HepG2 (cell line): ENCODE measurements around the gene RUNDC1. TPM values are rescaled to one million over a fixed set of nuclear protein-coding genes. Genes with fewer than 3 reads are reported as not detected.

Experiments
- CERS6 ChIP-seq: sonication (generic); formaldehyde crosslinking; IDR thresholded peaks from 2 replicates; pipeline ENCODE4 v1.5.0; 2020; ENCODE audit warnings: missing genetic modification reagents
- ETV5 ChIP-seq: IDR thresholded peaks from 2 replicates; pipeline ENCODE4 v1.6.1; 2018; ENCODE audit warnings: missing biosample characterization, missing genetic modification reagents, inconsistent platforms, borderline replicate concordance
- EZH2 ChIP-seq: conservative IDR thresholded peaks from 2 replicates; pipeline ENCODE4 v1.6.1; 2012; ENCODE audit warnings: mild to moderate bottlenecking, low read depth, low read length, moderate library complexity
- HMGXB4 ChIP-seq, 2 experiments: sonication (generic) in 1 of 2; formaldehyde crosslinking in 1 of 2; IDR thresholded peaks; 2 replicates each; pipeline versions ENCODE4 v1.4.0 to v1.6.1; 2018 to 2020; ENCODE audit warnings: missing genetic modification reagents in 2 of 2, borderline replicate concordance in 1 of 2, low read depth in 1 of 2, mild to moderate bottlenecking in 1 of 2, missing biosample characterization in 1 of 2
- JUND ChIP-seq: sonication (generic); formaldehyde crosslinking; IDR thresholded peaks from 2 replicates; pipeline ENCODE4 v1.8.0; 2022; ENCODE audit warnings: mild to moderate bottlenecking, missing genetic modification reagents
- KDM6A ChIP-seq: IDR thresholded peaks from 2 replicates; pipeline ENCODE4 v1.6.1; 2016; ENCODE audit warnings: low read depth
- NFYC ChIP-seq: IDR thresholded peaks from 2 replicates; pipeline ENCODE4 v1.6.1; 2016; ENCODE audit warnings: missing genetic modification reagents, missing compliant biosample characterization
- NKX3-1 ChIP-seq: sonication (generic); formaldehyde crosslinking; IDR thresholded peaks from 2 replicates; pipeline ENCODE4 v1.5.0; 2020; ENCODE audit warnings: missing genetic modification reagents
- NR2C2 ChIP-seq: sonication (generic); formaldehyde crosslinking; IDR thresholded peaks from 2 replicates; pipeline ENCODE4 v1.4.0; 2020; ENCODE audit warnings: missing genetic modification reagents, mild to moderate bottlenecking, moderate library complexity, borderline replicate concordance
- PRPF4 ChIP-seq: fragments of 200-400 bp; formaldehyde crosslinking; IDR thresholded peaks from 2 replicates; pipeline ENCODE4 v1.6.1; 2016; ENCODE audit warnings: low read length, low read depth; ENCODE audit not compliant: poor library complexity, severe bottlenecking
- PTBP1 ChIP-seq: fragments of 200-400 bp; formaldehyde crosslinking; IDR thresholded peaks from 2 replicates; pipeline ENCODE4 v1.6.1; 2018; ENCODE audit warnings: low read length, low read depth; ENCODE audit not compliant: poor library complexity, severe bottlenecking
- RBFOX2 ChIP-seq: fragments of 200-400 bp; formaldehyde crosslinking; IDR thresholded peaks from 2 replicates; pipeline ENCODE4 v1.6.1; 2017; ENCODE audit warnings: low read depth, mild to moderate bottlenecking, low read length
- RFX5 ChIP-seq: IDR thresholded peaks from 2 replicates; pipeline ENCODE4 v1.6.1; 2011; ENCODE audit warnings: low read depth, low read length, improper control_type of control experiment
- SRSF4 ChIP-seq: fragments of 200-400 bp; formaldehyde crosslinking; IDR thresholded peaks from one replicate; pipeline ENCODE4 v1.6.1; 2018; ENCODE audit warnings: mild to moderate bottlenecking, low read depth, low read length, moderate library complexity; ENCODE audit not compliant: poor library complexity, severe bottlenecking
- TEAD3 ChIP-seq: optimal IDR thresholded peaks from 2 replicates; pipeline ENCODE3; 2016; ENCODE audit warnings: borderline replicate concordance
- TOPORS ChIP-seq: sonication (generic); formaldehyde crosslinking; IDR thresholded peaks from 2 replicates; pipeline ENCODE4 v1.8.0; 2023; ENCODE audit warnings: mild to moderate bottlenecking, missing genetic modification reagents
- ZFP82 ChIP-seq: sonication (generic); formaldehyde crosslinking; IDR thresholded peaks from 2 replicates; pipeline ENCODE4 v1.5.1; 2020; ENCODE audit warnings: mild to moderate bottlenecking, missing genetic modification reagents, borderline replicate concordance
- ZIK1 ChIP-seq: sonication (generic); formaldehyde crosslinking; IDR thresholded peaks from 2 replicates; pipeline ENCODE4 v1.5.0; 2020; ENCODE audit warnings: mild to moderate bottlenecking, low read depth, missing genetic modification reagents, borderline replicate concordance
- ZKSCAN1 ChIP-seq: fragments of 150-350 bp; IDR thresholded peaks from 2 replicates; pipeline ENCODE4 v1.6.1; 2014; ENCODE audit warnings: low read length
- ZNF260 ChIP-seq: sonication (generic); formaldehyde crosslinking; IDR thresholded peaks from 2 replicates; pipeline ENCODE4 v1.4.0; 2020; ENCODE audit warnings: missing genetic modification reagents, low read depth, mild to moderate bottlenecking, borderline replicate concordance
- ZNF441 ChIP-seq: sonication (generic); formaldehyde crosslinking; IDR thresholded peaks from 2 replicates; pipeline ENCODE4 v1.7.0; 2021; ENCODE audit warnings: missing genetic modification reagents, borderline replicate concordance
- ZNF557 ChIP-seq: sonication (generic); formaldehyde crosslinking; IDR thresholded peaks from 2 replicates; pipeline ENCODE4 v1.4.0; 2020; ENCODE audit warnings: missing genetic modification reagents
- ZNF816 ChIP-seq: sonication (generic); formaldehyde crosslinking; IDR thresholded peaks from 2 replicates; pipeline ENCODE4 v1.8.0; 2022; ENCODE audit warnings: missing genetic modification reagents, mild to moderate bottlenecking, borderline replicate concordance
- ZNF883 ChIP-seq: sonication (generic); formaldehyde crosslinking; IDR thresholded peaks from 2 replicates; pipeline ENCODE4 v1.5.1; 2020; ENCODE audit warnings: mild to moderate bottlenecking, missing genetic modification reagents; ENCODE audit errors: not compliant biosample characterization
- ZSCAN20 ChIP-seq: sonication (generic); formaldehyde crosslinking; IDR thresholded peaks from 2 replicates; pipeline ENCODE4 v1.4.0; 2020; ENCODE audit warnings: missing genetic modification reagents, mild to moderate bottlenecking, borderline replicate concordance
- polyA plus RNA-seq, 8 experiments: library from polyadenylated mRNA; depleted of rRNA in 3 of 8; stranded (reverse) in 7 of 8; unstranded in 1 of 8; fragments of >200 nt; fragmentation: Illumina TruSeq in 4 of 8; extraction: Trizol in 4 of 8; gene quantifications; 2 replicates each; pipeline versions ENCODE4 v1.2.1 to v1.2.3, GENCODE V29; 2011 to 2016; ENCODE audit warnings: low read depth in 4 of 8, missing spikeins in 1 of 8, mixed read lengths in 1 of 8; ENCODE audit not compliant: insufficient read depth in 1 of 8
- total RNA-seq, 5 experiments: library from RNA; depleted of rRNA; stranded (reverse); fragments of >200 nt; fragmentation: Illumina TruSeq; extraction: Trizol; gene quantifications; 2 replicates each; pipeline ENCODE4 v1.2.3, GENCODE V29; 2016; ENCODE audit warnings: low read depth in 1 of 5
- TF ChIP-seq, protein P1 (sequence below): sonication (generic); formaldehyde crosslinking; IDR thresholded peaks from 2 replicates; pipeline ENCODE4 v1.4.0; 2020; ENCODE audit warnings: missing genetic modification reagents, borderline replicate concordance

RUNDC1 gene
- total and polyA plus RNA-seq, 2 of the 13 experiments (the other 11 are each of a cell fraction or from before 2014, with no cell fraction given): 10.3 to 11.4 TPM

DNA sequence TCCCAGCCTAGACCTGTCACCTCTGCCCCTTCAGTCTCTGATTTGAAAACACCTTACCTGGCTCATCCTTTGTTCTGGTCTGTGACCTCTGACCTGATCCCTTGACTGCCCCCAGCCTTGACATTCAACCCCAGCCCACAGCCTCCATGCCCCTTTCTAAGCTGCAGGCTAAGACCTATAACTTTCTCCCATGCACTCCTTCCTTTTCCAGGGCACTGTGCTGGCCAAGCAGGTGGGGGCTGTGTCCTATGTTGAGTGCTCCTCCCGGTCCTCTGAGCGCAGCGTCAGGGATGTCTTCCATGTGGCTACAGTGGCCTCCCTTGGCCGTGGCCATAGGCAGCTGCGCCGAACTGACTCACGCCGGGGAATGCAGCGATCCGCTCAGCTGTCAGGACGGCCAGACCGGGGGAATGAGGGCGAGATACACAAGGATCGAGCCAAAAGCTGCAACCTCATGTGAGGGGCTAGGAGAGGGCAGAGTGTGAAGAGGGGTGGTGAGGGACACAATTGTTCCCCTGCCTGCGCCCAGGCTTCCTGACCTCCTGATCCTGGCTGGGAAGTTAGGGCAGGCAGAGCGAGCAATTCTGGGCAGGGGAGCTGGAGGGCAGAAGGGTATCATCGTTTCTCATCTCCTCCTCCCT, 48.0 kb downstream of the RUNDC1 start (continued):
- TF ChIP-seq ZIK1 (CRISPR knock-in tag) (0 out of 2 replicates have a peak, but pooled peaks have one; percentile 18), ZNF441 (0 out of 2 replicates have a peak, but pooled peaks have one; percentile 22), KDM6A (CRISPR knock-in tag) (no peak), ZNF260 (CRISPR knock-in tag) (0 out of 2 replicates have a peak, but pooled peaks have one; percentile 74), RFX5 (no peak), HMGXB4 (CRISPR knock-in tag; IDR thresholded peaks at IDR 0.05; ENCODE audit: borderline replicate concordance in 1 of 2, low read depth in 1 of 2) (no peak), ZKSCAN1 (no peak), NR2C2 (CRISPR knock-in tag) (peak; percentile 84), RBFOX2 (no peak), TOPORS (CRISPR knock-in tag) (no peak), PTBP1 (no peak), ZFP82 (CRISPR knock-in tag) (no peak), NFYC (CRISPR knock-in tag) (no peak), NKX3-1 (no peak), EZH2 (no peak), ZNF557 (CRISPR knock-in tag) (no peak), PRPF4 (no peak), CERS6 (CRISPR knock-in tag) (no peak), ETV5 (CRISPR knock-in tag) (no peak), ZNF883 (CRISPR knock-in tag) (peak; percentile 72), TEAD3 (CRISPR knock-in tag) (peak; percentile 32), ZNF816 (CRISPR knock-in tag) (no peak), ZSCAN20 (CRISPR knock-in tag) (no peak), SRSF4 (no peak), JUND (no peak)
- TF ChIP-seq, protein P1, sequence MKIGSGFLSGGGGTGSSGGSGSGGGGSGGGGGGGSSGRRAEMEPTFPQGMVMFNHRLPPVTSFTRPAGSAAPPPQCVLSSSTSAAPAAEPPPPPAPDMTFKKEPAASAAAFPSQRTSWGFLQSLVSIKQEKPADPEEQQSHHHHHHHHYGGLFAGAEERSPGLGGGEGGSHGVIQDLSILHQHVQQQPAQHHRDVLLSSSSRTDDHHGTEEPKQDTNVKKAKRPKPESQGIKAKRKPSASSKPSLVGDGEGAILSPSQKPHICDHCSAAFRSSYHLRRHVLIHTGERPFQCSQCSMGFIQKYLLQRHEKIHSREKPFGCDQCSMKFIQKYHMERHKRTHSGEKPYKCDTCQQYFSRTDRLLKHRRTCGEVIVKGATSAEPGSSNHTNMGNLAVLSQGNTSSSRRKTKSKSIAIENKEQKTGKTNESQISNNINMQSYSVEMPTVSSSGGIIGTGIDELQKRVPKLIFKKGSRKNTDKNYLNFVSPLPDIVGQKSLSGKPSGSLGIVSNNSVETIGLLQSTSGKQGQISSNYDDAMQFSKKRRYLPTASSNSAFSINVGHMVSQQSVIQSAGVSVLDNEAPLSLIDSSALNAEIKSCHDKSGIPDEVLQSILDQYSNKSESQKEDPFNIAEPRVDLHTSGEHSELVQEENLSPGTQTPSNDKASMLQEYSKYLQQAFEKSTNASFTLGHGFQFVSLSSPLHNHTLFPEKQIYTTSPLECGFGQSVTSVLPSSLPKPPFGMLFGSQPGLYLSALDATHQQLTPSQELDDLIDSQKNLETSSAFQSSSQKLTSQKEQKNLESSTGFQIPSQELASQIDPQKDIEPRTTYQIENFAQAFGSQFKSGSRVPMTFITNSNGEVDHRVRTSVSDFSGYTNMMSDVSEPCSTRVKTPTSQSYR (CRISPR knock-in tag): no peak
